Measurements from ENCODE around the gene CPA4.

The CPA4 gene

DNA sequence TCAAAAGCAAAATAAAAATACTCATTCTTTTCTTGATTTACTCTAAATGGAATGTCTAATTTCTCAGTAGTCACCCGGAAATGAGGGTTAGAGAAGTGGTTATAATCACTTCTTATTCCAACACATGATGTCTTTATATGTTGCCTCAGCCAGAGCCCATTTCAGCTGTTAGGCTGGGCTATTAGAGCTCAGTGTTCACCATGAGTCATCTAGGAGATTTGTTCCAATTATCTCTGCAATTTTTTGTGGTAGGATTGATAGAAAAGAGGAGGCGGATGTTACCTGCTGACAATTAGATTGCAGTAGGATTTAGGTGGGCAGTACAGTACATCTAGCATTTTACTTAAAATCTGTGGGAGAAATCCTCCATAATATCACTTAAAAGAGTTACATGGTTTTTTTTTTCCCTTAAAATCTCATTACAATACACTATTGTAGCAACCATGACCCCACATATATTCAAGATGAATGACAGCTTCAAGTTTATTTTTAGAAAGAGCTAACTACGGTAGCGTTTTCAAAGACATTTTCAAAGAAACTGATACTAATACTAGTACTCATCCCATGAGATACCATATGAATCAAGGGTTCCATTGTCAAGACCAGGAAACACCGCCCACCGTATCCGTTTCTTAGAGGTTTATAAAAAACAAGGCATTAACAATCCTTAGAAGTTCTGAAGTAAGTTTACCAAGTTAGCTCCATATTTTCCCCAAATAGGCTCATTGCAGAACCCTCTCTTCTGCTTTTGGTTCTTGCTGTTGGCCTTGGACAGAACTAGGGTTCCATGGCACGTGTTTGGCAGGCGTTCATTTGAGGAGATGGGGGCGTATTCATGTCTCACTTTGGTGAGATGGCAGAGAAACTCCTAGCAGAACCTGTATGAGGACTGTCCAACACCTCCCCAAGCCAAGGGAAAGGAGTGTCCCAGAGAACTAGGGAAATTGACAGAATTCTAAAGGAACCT lies 15.9 kb upstream of the CPA4 start:
- TF ChIP-seq POLR2A (IDR thresholded peaks at IDR 0.05; ENCODE audit: low read depth, low read length) (no peak), TAF1 (IDR thresholded peaks at IDR 0.05; ENCODE audit: borderline replicate concordance, low read depth, low read length) (no peak), POLR2AphosphoS5 (IDR thresholded peaks at IDR 0.05; ENCODE audit: low read depth, low read length) (no peak)
- no peak for FAIRE-seq
- no peak for DNase-seq (ENCODE audit: insufficient read length)

DNA sequence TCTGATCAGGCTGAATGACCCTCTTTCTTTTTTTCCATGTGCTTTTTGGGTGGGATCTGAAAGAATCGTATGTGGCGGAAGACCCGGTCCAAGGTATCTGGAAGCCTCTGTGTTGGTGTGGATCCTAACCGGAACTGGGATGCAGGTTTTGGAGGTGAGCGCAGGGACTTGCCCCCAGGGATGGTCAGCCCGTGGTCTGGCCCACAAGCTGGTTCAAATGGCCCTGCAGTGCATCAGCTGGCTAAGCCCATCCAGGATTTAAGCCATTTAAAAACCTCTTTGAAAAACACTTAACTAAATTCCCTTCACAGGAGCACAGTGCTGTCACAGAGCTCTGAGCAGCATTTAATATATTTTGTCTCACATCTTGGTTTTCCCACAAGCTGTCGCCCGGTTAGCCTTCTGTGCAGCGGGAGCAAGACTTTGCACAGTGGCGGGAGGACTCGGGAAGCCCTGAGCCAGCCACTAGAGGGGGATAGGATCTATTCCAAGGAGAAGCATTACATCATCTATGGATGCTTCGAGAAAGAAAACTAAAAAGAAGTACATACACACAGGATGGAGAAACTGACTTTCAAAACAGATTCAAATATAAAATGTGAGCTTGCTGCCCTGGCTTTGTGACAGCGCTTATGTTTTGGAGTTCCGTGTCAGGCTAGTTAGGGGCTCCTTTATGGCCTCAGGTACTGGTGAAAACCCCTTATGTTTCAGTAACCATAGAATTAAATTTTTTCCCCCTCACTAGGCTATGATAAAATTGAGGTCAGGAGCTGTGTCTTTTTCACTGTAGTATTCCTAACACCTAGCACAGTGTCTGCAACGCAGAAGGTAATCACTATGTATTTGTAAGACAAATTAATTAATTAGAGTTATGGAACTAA lies 15.0 kb upstream of the CPA4 start:
- no peak for DNase-seq (ENCODE audit: insufficient read length)
- FAIRE-seq, result no peak

DNA sequence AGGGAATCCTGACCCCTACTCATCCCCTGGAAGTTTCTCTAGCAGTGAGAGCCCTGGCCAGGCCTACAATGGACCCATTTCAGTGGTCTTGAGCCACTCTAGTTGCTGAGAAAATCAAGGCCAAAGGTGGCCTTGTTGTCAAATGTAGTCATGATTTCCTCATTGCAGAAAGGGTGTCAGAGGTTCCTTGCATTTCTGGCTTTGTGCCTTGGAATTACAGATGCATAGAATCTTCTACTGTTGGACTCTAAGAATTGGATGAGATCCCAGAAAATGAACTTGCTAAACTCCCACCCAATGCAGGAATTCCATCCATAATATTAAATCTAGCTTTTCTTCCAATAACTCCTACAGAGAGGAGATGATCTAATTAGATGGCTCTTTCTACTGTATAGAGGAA lies 14.1 kb upstream of the CPA4 start:
- no peak for FAIRE-seq
- no peak for TF ChIP-seq TAF1 (IDR thresholded peaks at IDR 0.05; ENCODE audit: borderline replicate concordance, low read depth, low read length)
- TF ChIP-seq POLR2A (IDR thresholded peaks at IDR 0.05; ENCODE audit: low read depth, low read length), result no peak
- TF ChIP-seq POLR2AphosphoS5 (IDR thresholded peaks at IDR 0.05; ENCODE audit: low read depth, low read length), result no peak
- DNase-seq (ENCODE audit: insufficient read length), result no peak

More for the DNA sequence above, 15.0 kb upstream of the CPA4 start:
- TF ChIP-seq POLR2AphosphoS5 (IDR thresholded peaks at IDR 0.05; ENCODE audit: low read depth, low read length), result no peak
- TF ChIP-seq TAF1 (IDR thresholded peaks at IDR 0.05; ENCODE audit: borderline replicate concordance, low read depth, low read length), result no peak
- no peak for TF ChIP-seq POLR2A (IDR thresholded peaks at IDR 0.05; ENCODE audit: low read depth, low read length)

DNA sequence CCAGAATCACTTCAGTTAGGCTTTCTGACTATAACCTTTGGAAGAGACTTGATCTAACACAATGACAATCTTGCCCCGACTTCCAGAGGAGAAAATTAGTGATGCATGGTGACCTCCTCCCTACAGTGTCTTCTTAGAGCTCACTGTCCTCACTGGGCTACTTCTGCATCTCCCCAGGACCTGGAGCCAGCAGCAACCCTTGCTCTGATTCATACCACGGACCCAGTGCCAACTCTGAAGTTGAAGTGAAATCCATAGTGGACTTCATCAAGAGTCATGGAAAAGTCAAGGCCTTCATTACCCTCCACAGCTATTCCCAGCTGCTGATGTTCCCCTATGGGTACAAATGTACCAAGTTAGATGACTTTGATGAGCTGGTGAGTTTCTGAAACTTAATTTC lies 13.7 kb upstream of the CPA4 start:
- TF ChIP-seq TAF1 (IDR thresholded peaks at IDR 0.05; ENCODE audit: borderline replicate concordance, low read depth, low read length) (no peak), POLR2AphosphoS5 (IDR thresholded peaks at IDR 0.05; ENCODE audit: low read depth, low read length) (no peak), POLR2A (IDR thresholded peaks at IDR 0.05; ENCODE audit: low read depth, low read length) (no peak)
- no peak for DNase-seq (ENCODE audit: insufficient read length)
- FAIRE-seq, result no peak

DNA sequence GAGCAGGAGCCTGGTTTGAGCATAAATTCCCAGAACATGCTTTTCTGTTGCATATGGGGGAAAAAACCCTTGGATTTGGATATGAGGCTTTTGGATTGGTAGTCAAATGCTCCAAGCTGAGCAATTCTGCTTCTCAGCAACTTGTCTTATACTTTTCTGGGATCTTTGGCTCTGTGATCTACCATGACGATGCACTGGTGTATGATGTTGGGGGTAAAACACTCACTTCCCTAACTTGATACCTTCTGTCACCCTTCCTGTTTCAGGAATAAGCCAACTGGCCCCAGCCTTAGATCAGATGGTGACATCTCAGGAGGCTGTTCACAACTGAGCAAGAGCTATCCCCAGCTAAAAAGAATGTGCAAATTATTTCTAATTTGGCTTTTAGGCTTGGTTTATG lies 13.1 kb upstream of the CPA4 start:
- TF ChIP-seq POLR2A (IDR thresholded peaks at IDR 0.05; ENCODE audit: low read depth, low read length) (no peak), POLR2AphosphoS5 (IDR thresholded peaks at IDR 0.05; ENCODE audit: low read depth, low read length) (no peak), TAF1 (IDR thresholded peaks at IDR 0.05; ENCODE audit: borderline replicate concordance, low read depth, low read length) (no peak)
- FAIRE-seq, result no peak

DNA sequence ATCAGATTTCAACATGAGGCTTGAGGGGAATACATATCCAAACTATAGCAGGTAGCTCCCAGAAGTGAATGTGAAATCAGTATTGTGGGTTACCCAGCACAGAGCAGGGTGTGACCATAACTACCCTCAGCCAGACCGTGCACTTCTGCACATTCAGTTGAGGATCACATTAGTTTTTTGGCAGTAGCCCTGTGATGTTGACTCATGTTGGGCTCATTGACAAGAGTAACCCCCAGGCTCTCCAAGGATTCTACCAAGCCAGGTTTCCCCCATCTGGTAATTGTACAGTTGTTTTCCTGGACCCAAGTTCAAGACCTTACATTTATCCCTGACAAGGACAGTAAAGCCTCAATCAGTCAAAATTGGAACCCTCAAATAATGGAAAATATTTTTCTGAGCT lies 11.7 kb upstream of the CPA4 start:
- no peak for DNase-seq (ENCODE audit: insufficient read length)
- TF ChIP-seq POLR2AphosphoS5 (IDR thresholded peaks at IDR 0.05; ENCODE audit: low read depth, low read length) (no peak), POLR2A (IDR thresholded peaks at IDR 0.05; ENCODE audit: low read depth, low read length) (no peak), TAF1 (IDR thresholded peaks at IDR 0.05; ENCODE audit: borderline replicate concordance, low read depth, low read length) (no peak)
- no peak for FAIRE-seq

More for the DNA sequence above, 13.1 kb upstream of the CPA4 start:
- DNase-seq (ENCODE audit: insufficient read length), result no peak

DNA sequence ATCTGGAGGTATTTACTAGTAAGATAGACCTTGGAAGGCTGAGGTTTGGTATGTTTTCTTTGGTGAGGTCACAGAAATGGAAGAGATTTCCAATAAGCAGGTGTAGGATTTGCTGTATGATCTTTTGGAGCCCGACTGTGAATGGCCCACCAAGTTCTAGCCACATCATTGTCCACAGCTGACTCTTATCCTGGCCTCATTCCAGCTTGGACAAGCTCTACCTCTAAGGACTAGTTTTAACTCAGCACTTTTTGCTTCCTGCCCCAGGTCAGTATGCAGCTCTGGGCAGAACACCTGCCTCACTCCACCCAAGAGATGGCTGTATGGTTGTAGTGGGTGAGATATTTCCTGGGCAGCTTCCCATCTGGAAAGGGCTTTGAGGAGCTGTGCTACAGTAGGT lies 6.1 kb upstream of the CPA4 start:
- no peak for TF ChIP-seq POLR2AphosphoS5 (IDR thresholded peaks at IDR 0.05; ENCODE audit: low read depth, low read length)
- TF ChIP-seq POLR2A (IDR thresholded peaks at IDR 0.05; ENCODE audit: low read depth, low read length), result no peak
- no peak for TF ChIP-seq TAF1 (IDR thresholded peaks at IDR 0.05; ENCODE audit: borderline replicate concordance, low read depth, low read length)
- FAIRE-seq, result no peak
- DNase-seq (ENCODE audit: insufficient read length), result no peak

DNA sequence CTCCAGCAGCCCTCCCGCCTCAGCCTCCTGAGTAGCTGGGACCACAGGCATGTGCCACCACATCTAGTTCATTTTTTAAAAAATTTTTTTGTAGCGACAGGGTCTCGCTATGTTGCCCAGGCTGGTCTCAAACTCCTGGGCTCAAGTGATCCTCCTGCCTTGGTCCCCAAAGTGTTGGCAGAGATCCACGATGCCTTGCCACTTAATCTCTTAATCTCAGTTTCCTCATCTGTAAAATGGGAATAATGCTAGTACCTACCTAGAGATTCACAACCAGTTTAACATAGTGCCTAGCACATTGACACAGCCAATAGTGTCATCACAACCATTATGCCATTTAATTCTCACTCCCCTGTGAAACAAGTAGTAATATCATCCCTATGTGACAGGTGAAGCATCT lies 4.8 kb upstream of the CPA4 start:
- DNase-seq (ENCODE audit: insufficient read length) (no peak), FAIRE-seq (no peak)
- no peak for TF ChIP-seq TAF1 (IDR thresholded peaks at IDR 0.05; ENCODE audit: borderline replicate concordance, low read depth, low read length)
- TF ChIP-seq POLR2A (IDR thresholded peaks at IDR 0.05; ENCODE audit: low read depth, low read length), result no peak
- TF ChIP-seq POLR2AphosphoS5 (IDR thresholded peaks at IDR 0.05; ENCODE audit: low read depth, low read length), result no peak

DNA sequence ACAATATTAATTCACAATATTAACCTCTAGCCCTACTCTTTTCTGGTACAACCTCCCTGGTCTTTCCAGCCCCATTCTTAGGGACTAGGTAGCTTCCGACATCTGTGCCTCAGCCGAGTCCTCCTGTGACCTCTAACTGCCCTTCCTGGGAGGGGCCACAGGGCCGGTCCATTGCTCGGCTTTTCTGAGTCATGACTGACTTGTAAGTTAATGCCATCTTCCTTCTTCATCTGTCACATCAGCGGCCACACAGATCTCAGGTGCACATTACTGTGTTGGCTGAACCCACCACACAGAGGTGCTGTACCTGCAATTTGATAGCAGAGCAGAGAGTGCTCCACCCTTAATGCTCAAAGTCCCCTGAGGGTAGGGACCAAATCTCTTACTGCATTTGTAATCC lies 4.1 kb upstream of the CPA4 start:
- no peak for FAIRE-seq
- no peak for TF ChIP-seq POLR2A (IDR thresholded peaks at IDR 0.05; ENCODE audit: low read depth, low read length)
- TF ChIP-seq TAF1 (IDR thresholded peaks at IDR 0.05; ENCODE audit: borderline replicate concordance, low read depth, low read length), result no peak
- no peak for TF ChIP-seq POLR2AphosphoS5 (IDR thresholded peaks at IDR 0.05; ENCODE audit: low read depth, low read length)
- no peak for DNase-seq (ENCODE audit: insufficient read length)

DNA sequence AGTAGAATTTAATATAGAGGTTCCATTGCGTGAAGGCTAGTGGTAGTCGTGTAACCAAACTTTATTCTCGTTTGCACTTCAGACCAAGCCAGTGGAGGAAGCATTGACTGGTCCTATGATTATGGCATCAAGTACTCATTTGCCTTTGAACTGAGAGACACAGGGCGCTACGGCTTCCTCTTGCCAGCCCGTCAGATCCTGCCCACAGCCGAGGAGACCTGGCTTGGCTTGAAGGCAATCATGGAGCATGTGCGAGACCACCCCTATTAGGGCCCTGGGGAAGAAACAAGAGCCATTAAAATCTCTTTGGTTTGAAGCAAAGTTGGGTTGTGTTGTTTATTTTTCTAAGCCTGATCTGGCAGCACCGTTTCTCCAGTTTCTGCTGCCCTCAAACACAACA lies 3.5 kb upstream of the CPA4 start:
- no peak for TF ChIP-seq POLR2AphosphoS5 (IDR thresholded peaks at IDR 0.05; ENCODE audit: low read depth, low read length)
- no peak for TF ChIP-seq POLR2A (IDR thresholded peaks at IDR 0.05; ENCODE audit: low read depth, low read length)
- no peak for TF ChIP-seq TAF1 (IDR thresholded peaks at IDR 0.05; ENCODE audit: borderline replicate concordance, low read depth, low read length)
- FAIRE-seq, result no peak
- no peak for DNase-seq (ENCODE audit: insufficient read length)

DNA sequence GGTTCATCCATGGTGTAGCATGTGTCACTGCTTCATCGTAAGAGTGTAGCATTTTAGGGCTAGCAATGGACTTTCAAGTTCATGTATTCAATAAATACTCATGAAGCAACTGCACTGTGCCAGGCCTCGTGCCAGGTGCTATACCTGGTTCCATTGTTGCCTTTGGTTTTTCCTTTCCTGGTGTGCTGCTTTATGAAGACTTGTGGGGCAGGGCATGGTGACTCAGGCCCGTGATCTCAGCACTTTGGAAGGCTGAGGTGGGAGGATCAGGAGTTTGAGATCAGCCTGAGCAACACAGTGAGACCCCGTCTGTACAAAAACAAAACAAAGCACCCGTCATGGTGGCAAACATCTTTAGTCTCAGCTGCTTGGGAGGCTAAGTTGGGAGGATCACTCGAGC lies 2.2 kb upstream of the CPA4 start:
- DNase-seq (ENCODE audit: insufficient read length), result no peak
- no peak for FAIRE-seq

More for the DNA sequence above, 2.2 kb upstream of the CPA4 start:
- no peak for TF ChIP-seq POLR2AphosphoS5 (IDR thresholded peaks at IDR 0.05; ENCODE audit: low read depth, low read length)
- TF ChIP-seq TAF1 (IDR thresholded peaks at IDR 0.05; ENCODE audit: borderline replicate concordance, low read depth, low read length), result no peak
- no peak for TF ChIP-seq POLR2A (IDR thresholded peaks at IDR 0.05; ENCODE audit: low read depth, low read length)

Data from GM12892 (cell line).